OCI-LY3 (cell line): ENCODE measurements around the gene FERMT3.

Experiments
- CTCF ChIP-seq: fragments of 200-600, 300-600 bp; sonication (generic); IDR thresholded peaks from 2 replicates; pipeline ENCODE4 v1.5.1; 2014; ENCODE audit warnings: antibody characterized with exemption, low read length, low read depth
- EZH2phosphoT487 ChIP-seq: fragments of 200-600 bp; shearing (Covaris generic); IDR thresholded peaks from 2 replicates; pipeline ENCODE4 v1.6.1; 2018; ENCODE audit warnings: antibody characterized with exemption, mixed run types, low read depth

GRCh38 chr11:64233913-64234586 lies 27.5 kb downstream of the FERMT3 start, which contains the start of gene VEGFB:
- TF ChIP-seq CTCF (no peak), EZH2phosphoT487 (no peak)
